SU-DHL-6 (cell line): ENCODE data around the gene SMOC1.

Experiments used
- H2AFZ ChIP-seq: fragments of 200-600 bp; sonication (generic); 2 replicates; pipeline ENCODE4 v1.6.1; 2014; ENCODE audit warnings: low read depth, mild to moderate bottlenecking, moderate library complexity, mixed read lengths, antibody characterized with exemption, low read length; ENCODE audit not compliant: severe bottlenecking
- H3F3A ChIP-seq: fragments of 200-600 bp; shearing (Covaris generic); 2 replicates; pipeline ENCODE4 v1.6.0; 2016; ENCODE audit warnings: antibody characterized with exemption, mild to moderate bottlenecking; ENCODE audit not compliant: insufficient read depth
- H3K27ac ChIP-seq: fragments of 200-600 bp; sonication (generic); 2 replicates; pipeline ENCODE4 v1.5.1; 2016; ENCODE audit warnings: low read depth, mild to moderate bottlenecking, low read length, moderate library complexity, mixed read lengths
- H3K27me3 ChIP-seq: fragments of 200-600 bp; sonication (generic), shearing (Covaris generic); 2 replicates; pipeline ENCODE4 v1.6.0; 2014; ENCODE audit warnings: mild to moderate bottlenecking, low read length
- H3K36me3 ChIP-seq: fragments of 200-600 bp; sonication (generic); 2 replicates; pipeline ENCODE4 v1.6.1; 2014; ENCODE audit warnings: mild to moderate bottlenecking, low read length, mixed read lengths
- H3K4me2 ChIP-seq: fragments of 300-600, 200-600 bp; shearing (Covaris generic), sonication (generic); 2 replicates; pipeline ENCODE4 v1.6.0; 2014; ENCODE audit warnings: low read length, low read depth, mild to moderate bottlenecking; ENCODE audit not compliant: poor library complexity, severe bottlenecking
- H3K4me3 ChIP-seq: fragments of 200-600 bp; sonication (generic); 2 replicates; pipeline ENCODE4 v1.5.1; 2014; ENCODE audit warnings: antibody characterized with exemption, low read length, mild to moderate bottlenecking, mixed read lengths; ENCODE audit not compliant: insufficient read depth, poor library complexity, severe bottlenecking
- H3K79me2 ChIP-seq: fragments of 200-600 bp; sonication (generic); 2 replicates; pipeline ENCODE4 v1.6.1; 2014; ENCODE audit warnings: mild to moderate bottlenecking, low read length, moderate library complexity; ENCODE audit not compliant: insufficient read depth
- H3K9ac ChIP-seq: fragments of 200-600 bp; sonication (generic); 2 replicates; pipeline ENCODE4 v1.7.0; 2014; ENCODE audit warnings: mild to moderate bottlenecking, low read length
- H3K9me2 ChIP-seq: fragments of 200-600 bp; sonication (generic); replicated peaks from 2 replicates; pipeline ENCODE4 v1.6.1; 2014; ENCODE audit warnings: low read length; ENCODE audit not compliant: insufficient read depth
- H3K9me3 ChIP-seq: fragments of 200-600 bp; sonication (generic); 2 replicates; pipeline ENCODE4 v1.6.1; 2014; ENCODE audit warnings: low read length, mixed read lengths; ENCODE audit not compliant: insufficient read depth
- H4K20me1 ChIP-seq: fragments of 200-600 bp; sonication (generic); 2 replicates; pipeline ENCODE4 v1.6.1; 2014; ENCODE audit warnings: low read depth, mild to moderate bottlenecking, antibody characterized with exemption, low read length, moderate library complexity, mixed read lengths
- EZH2phosphoT487 ChIP-seq: fragments of 200-600 bp; sonication (generic), shearing (Covaris generic); conservative IDR thresholded peaks from 2 replicates; pipeline ENCODE4 v1.6.1; 2018; ENCODE audit warnings: mild to moderate bottlenecking, antibody characterized with exemption, low read length, moderate library complexity, mixed read lengths
- TF ChIP-seq, protein P1 (sequence below): fragments of 200-600 bp; sonication (generic); IDR thresholded peaks from one replicate; pipeline ENCODE4 v1.5.1; 2017; ENCODE audit warnings: antibody characterized with exemption, mild to moderate bottlenecking, low read length, moderate library complexity; ENCODE audit not compliant: insufficient read depth, poor library complexity, severe bottlenecking

The SMOC1 gene

DNA sequence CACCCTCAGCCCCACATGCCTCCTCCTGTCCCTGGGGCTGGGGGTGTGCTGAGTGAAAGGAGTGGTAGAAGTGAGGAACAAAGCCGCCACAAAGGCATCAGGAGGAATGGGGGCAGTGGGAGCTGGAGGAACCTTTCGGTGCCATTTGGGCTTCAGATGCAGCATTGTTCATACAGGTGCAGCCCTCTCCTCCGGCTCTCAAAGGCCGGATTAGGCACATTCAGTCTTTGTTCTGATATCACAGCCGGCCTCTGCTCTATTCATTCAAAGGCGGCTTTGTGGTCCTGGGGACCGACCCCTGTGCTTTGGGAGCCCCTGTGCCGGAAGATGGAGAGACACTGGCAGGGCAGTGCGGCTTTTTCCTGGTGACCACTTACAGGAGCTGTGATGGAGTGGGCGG lies 53.2 kb downstream of the SMOC1 start:
- Histone ChIP-seq H3K4me3 (no peak overlapping the region), H3K79me2 (no peaks in the 10 kb centered on the region), H4K20me1 (no peaks in the 10 kb centered on the region), H2AFZ (no peak overlapping the region), H3K9ac (no peak overlapping the region), H3K27me3 (no peaks in the 10 kb centered on the region), H3K9me3 (no peaks in the 10 kb centered on the region), H3F3A (no peaks in the 10 kb centered on the region), H3K9me2 (no peaks in the 10 kb centered on the region), H3K27ac (no peak overlapping the region), H3K4me2 (no peak overlapping the region), H3K36me3 (no peaks in the 10 kb centered on the region)
- TF ChIP-seq EZH2phosphoT487: no peak
- TF ChIP-seq, protein P1, sequence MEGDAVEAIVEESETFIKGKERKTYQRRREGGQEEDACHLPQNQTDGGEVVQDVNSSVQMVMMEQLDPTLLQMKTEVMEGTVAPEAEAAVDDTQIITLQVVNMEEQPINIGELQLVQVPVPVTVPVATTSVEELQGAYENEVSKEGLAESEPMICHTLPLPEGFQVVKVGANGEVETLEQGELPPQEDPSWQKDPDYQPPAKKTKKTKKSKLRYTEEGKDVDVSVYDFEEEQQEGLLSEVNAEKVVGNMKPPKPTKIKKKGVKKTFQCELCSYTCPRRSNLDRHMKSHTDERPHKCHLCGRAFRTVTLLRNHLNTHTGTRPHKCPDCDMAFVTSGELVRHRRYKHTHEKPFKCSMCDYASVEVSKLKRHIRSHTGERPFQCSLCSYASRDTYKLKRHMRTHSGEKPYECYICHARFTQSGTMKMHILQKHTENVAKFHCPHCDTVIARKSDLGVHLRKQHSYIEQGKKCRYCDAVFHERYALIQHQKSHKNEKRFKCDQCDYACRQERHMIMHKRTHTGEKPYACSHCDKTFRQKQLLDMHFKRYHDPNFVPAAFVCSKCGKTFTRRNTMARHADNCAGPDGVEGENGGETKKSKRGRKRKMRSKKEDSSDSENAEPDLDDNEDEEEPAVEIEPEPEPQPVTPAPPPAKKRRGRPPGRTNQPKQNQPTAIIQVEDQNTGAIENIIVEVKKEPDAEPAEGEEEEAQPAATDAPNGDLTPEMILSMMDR: no peak

GRCh38 chr14:69933623-69934275 lies 54.5 kb downstream of the SMOC1 start:
- no peak overlapping the region for H2AFZ ChIP-seq
- no peak overlapping the region for H3K4me3 ChIP-seq
- H3K9me2 ChIP-seq: no peaks in the 10 kb centered on the region
- H3F3A ChIP-seq: no peaks in the 10 kb centered on the region
- H3K9me3 ChIP-seq: no peaks in the 10 kb centered on the region
- no peaks in the 10 kb centered on the region for H3K27me3 ChIP-seq
- no peaks in the 10 kb centered on the region for H4K20me1 ChIP-seq
- TF ChIP-seq, protein P1: no peak
- no peak for TF ChIP-seq EZH2phosphoT487
- no peaks in the 10 kb centered on the region for H3K79me2 ChIP-seq
- H3K36me3 ChIP-seq: no peaks in the 10 kb centered on the region
- no peak overlapping the region for H3K9ac ChIP-seq
- H3K27ac ChIP-seq: no peak overlapping the region
- H3K4me2 ChIP-seq: no peak overlapping the region

DNA sequence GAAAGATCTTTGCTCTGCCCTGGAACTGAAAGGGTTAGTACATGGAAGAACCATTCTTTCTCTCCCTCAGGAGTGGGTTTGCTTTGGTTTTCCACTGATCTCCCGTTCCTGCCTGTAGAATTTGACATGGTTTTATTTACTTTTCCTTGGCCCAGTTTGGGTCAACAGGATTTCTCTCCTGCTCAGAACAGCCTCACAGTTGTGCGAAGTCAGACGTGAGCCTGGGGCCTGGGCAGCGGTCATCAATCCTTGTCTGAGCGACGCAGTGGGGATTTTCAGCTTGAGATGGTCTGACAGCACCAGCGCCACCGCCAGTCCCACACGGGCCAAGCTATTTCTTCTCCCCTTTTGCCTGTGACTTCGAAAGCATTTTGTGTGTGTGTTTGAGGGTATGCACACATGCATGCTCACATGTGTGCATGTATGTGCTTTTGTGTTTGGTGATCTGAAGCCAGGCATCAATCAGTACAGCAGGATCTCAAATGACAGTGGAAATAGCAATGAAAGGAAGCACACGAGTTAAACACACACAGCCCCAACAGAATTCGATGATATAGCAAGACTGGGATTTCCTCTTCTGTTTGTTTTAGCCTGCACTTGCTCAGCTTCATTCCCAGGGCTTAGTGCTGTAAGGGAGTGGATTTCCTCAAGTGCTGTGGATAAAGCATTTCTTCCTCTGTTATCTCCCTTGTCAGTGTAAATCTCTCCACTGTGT lies 58.3 kb downstream of the SMOC1 start:
- TF ChIP-seq EZH2phosphoT487: no peak
- TF ChIP-seq, protein P1: no peak
- no peak overlapping the region for H2AFZ ChIP-seq
- no peak overlapping the region for H3K9ac ChIP-seq
- H4K20me1 ChIP-seq: no peaks in the 10 kb centered on the region
- H3K9me3 ChIP-seq: no peaks in the 10 kb centered on the region
- no peaks in the 10 kb centered on the region for H3K27me3 ChIP-seq
- no peaks in the 10 kb centered on the region for H3K79me2 ChIP-seq
- no peaks in the 10 kb centered on the region for H3K36me3 ChIP-seq
- H3K27ac ChIP-seq: no peak overlapping the region
- H3F3A ChIP-seq: no peaks in the 10 kb centered on the region
- no peaks in the 10 kb centered on the region for H3K9me2 ChIP-seq
- H3K4me3 ChIP-seq: no peak overlapping the region
- H3K4me2 ChIP-seq: no peak overlapping the region
